Pancreas (tissue), 10 donors: ENCODE measurements around the gene VAT1. TPM values are rescaled to one million over a fixed set of nuclear protein-coding genes. Genes with fewer than 3 reads are reported as not detected.
"Not testable (repeated sequence)": the region's sequence is repeated elsewhere in the genome, so short reads cannot be mapped to it uniquely, and the experiment has no call there.

Experiments
- ATAC-seq, 4 donors: fragments of 200-7000 bp; cut with Tn5 transposase; one replicate each; pipeline versions ENCODE4 v1.8.0 to v1.9.1; 2020; ENCODE audit warnings: mild to moderate bottlenecking in 4 of 4, moderate library complexity in 4 of 4
- DNase-seq, 6 donors: peaks; one replicate each; pipeline ENCODE4 v3.0.0-alpha.2; 2020
- FAIRE-seq: peaks from 2 replicates; lab custom pipeline; 2012; peaks lifted over from hg19 to GRCh38; lab: Jason Lieb, UNC
- H3K27ac ChIP-seq, 4 donors: fragments of 200-600 bp; sonication (generic); 1 replicate in 3 of 4; 2 replicates in 1 of 4; pipeline versions ENCODE4 v1.5.0 to v1.8.0; 2020
- H3K27me3 ChIP-seq, 4 donors: fragments of 200-600 bp; one replicate each; pipeline ENCODE4 v1.8.0; 2021
- H3K36me3 ChIP-seq, 3 donors: fragments of 200-600 bp; sonication (generic) in 1 of 3; one replicate each; pipeline versions ENCODE4 v1.5.0 to v1.8.0; 2020 to 2021
- H3K4me1 ChIP-seq, 3 donors: fragments of 200-600 bp; one replicate each; pipeline ENCODE4 v1.8.0; 2021
- H3K4me3 ChIP-seq, 4 donors: fragments of 200-600 bp; sonication (generic) in 2 of 4; one replicate each; pipeline versions ENCODE4 v1.5.0 to v1.8.0; 2020 to 2021
- H3K9me3 ChIP-seq, 4 donors: fragments of 200-600 bp; one replicate each; pipeline ENCODE4 v1.8.0; 2021
- WGBS, 2 donors: extraction: QIAGEN DNeasy Blood & Tissue Kit; methylation state at CpG; one replicate each; pipeline ENCODE4 v1.1.7; 2013; 5-methylcytosine and 5-hydroxymethylcytosine counted together
- intact Hi-C, 3 donors: fragments of 100-400 bp; cut with DNase I; formaldehyde crosslinking; loops; one replicate each; pipeline versions ENCODE4 v1.11.1 to v1.14.2; 2022
- polyA plus RNA-seq, 2 donors: library from polyadenylated mRNA; stranded (reverse); fragments of 200-250 nt; gene quantifications; one replicate each; pipeline ENCODE4 v1.2.3, GENCODE V29; 2013
- total RNA-seq, 6 donors: library from RNA; stranded (reverse); fragmentation: NEBNext Ultra II Directional in 4 of 6; extraction: Animal tissue kit (Norgen Biotek cat#: 25700) in 4 of 6; gene quantifications; one replicate each; pipeline versions ENCODE4 v1.2.1 to v1.2.4, GENCODE V29; 2021 to 2023
- TF ChIP-seq, protein P1 (sequence below), 4 donors: fragments of 200-600 bp; sonication (generic) in 3 of 4; IDR thresholded peaks; one replicate each; pipeline versions ENCODE4 v1.5.0 to v1.8.0; 2021; ENCODE audit warnings: antibody characterized with exemption in 4 of 4
- donor health status: healthy with polysubstance abuse.
- donor health status: DM: no; HTN: no; CAD: no; lungs with moderate emphysema.
- donor health status: DM: no; HTN: no; CAD: no.
- donor health status: control.
- donor health status: control.
- donor health status: Bipolar disorder and iron deficiency.
- donor health status: DM: yes; HTN: yes; CAD: no.
- donor health status: DM: no; HTN: no; CAD: no.
- donor health status: DM: no; HTN: no; CAD: no.
- donor health status: DM: yes; HTN: yes; CAD: no.

VAT1 gene
- total and polyA plus RNA-seq, 8 donors, result 47.9 to 132 (median 77.1) TPM

- TF ChIP-seq, protein P1, sequence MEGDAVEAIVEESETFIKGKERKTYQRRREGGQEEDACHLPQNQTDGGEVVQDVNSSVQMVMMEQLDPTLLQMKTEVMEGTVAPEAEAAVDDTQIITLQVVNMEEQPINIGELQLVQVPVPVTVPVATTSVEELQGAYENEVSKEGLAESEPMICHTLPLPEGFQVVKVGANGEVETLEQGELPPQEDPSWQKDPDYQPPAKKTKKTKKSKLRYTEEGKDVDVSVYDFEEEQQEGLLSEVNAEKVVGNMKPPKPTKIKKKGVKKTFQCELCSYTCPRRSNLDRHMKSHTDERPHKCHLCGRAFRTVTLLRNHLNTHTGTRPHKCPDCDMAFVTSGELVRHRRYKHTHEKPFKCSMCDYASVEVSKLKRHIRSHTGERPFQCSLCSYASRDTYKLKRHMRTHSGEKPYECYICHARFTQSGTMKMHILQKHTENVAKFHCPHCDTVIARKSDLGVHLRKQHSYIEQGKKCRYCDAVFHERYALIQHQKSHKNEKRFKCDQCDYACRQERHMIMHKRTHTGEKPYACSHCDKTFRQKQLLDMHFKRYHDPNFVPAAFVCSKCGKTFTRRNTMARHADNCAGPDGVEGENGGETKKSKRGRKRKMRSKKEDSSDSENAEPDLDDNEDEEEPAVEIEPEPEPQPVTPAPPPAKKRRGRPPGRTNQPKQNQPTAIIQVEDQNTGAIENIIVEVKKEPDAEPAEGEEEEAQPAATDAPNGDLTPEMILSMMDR (IDR thresholded peaks at IDR 0.05), result peak in 1 of 4 donors; percentile 15
- FAIRE-seq, result no peak
- 0 to 1% methylated on average over 61 to 67 of the region's 67 CpGs for WGBS, 2 donors
- H3K27ac ChIP-seq, result peak overlapping the region; percentile 68 to 85 (median 76)
- H3K9me3 ChIP-seq, result no peaks in the 10 kb centered on the region
- H3K27me3 ChIP-seq, result no peaks in the 10 kb centered on the region
- peak; percentile 34 to 83 (median 64) for DNase-seq
- no peaks in the 10 kb centered on the region for H3K36me3 ChIP-seq
- peak overlapping the region; percentile 68 to 90 (median 86) for H3K4me3 ChIP-seq
- ATAC-seq, result peak; percentile 73 to 85 (median 78)
- intact Hi-C loops, result no loop called here
- H3K4me1 ChIP-seq, result peaks cover 0 to 20% (median 16%) of the 10 kb centered on the region in 3 donors
These were observed 41.3 kb downstream of the VAT1 start for GRCh38 chr17:42980766-42981397.

- ATAC-seq (peak; percentile 94 to 96 (median 94)), FAIRE-seq (no peak), DNase-seq (peak; percentile 90 to 97 (median 94))
- TF ChIP-seq, protein P1 (IDR thresholded peaks at IDR 0.05), result no peak
- Histone ChIP-seq H3K27me3 (no peaks in the 10 kb centered on the region), H3K9me3 (no peaks in the 10 kb centered on the region), H3K4me3 (peak within 1 kb of the TSS; percentile 68 to 90 (median 86)), H3K27ac (peak within 1 kb of the TSS; percentile 68 to 85 (median 76)), H3K4me1 (peaks cover 0 to 20% (median 16%) of the 10 kb centered on the region in 3 donors), H3K36me3 (no peaks in the 10 kb centered on the region)
- intact Hi-C loops, result no loop called here
- 0% methylated on average over 34 to 39 of the region's 39 CpGs for WGBS, 2 donors
These were observed 41.9 kb downstream of the VAT1 start, which contains the start of gene RUNDC1 for GRCh38 chr17:42980274-42980765. Gene RUNDC1 (plus strand): TSS chr17:42980565. CDS start chr17:42980577, 12 bp downstream.

- intact Hi-C loops, result no loop called here
- 36 to 37% methylated on average over 21 of the region's 21 CpGs for WGBS, 2 donors
- ATAC-seq (peak; percentile 21 to 39 (median 28)), DNase-seq (peak in 3 of 6 donors; percentile 32 to 41 (median 38)), FAIRE-seq (no peak)
- H3K27me3 ChIP-seq, result no peaks in the 10 kb centered on the region
- H3K9me3 ChIP-seq, result no peaks in the 10 kb centered on the region
- peaks cover 0 to 17% (median 16%) of the 10 kb centered on the region in 3 donors for H3K4me1 ChIP-seq
- peak within 1 kb of the TSS; percentile 68 to 90 (median 86) for H3K4me3 ChIP-seq
- no peaks in the 10 kb centered on the region for H3K36me3 ChIP-seq
- TF ChIP-seq, protein P1 (IDR thresholded peaks at IDR 0.05), result no peak
- peak within 1 kb of the TSS; percentile 68 to 85 (median 76) for H3K27ac ChIP-seq
These were observed 42.5 kb downstream of the VAT1 start, which contains the start of gene PTGES3L for GRCh38 chr17:42979511-42980273. Gene PTGES3L (minus strand): TSS chr17:42980080. CDS start chr17:42980053, 27 bp downstream.

GRCh38 chr17:42975701-42976100 is 46.5 kb downstream of the VAT1 start:
- H3K27ac ChIP-seq, H3K4me1 ChIP-seq, H3K9me3 ChIP-seq, H3K4me3 ChIP-seq, H3K36me3 ChIP-seq, DNase-seq, intact Hi-C loops, ATAC-seq, H3K27me3 ChIP-seq, FAIRE-seq: not testable (repeated sequence)
- 83 to 89% methylated on average over 16 of the region's 16 CpGs for WGBS, 2 donors

- 44 to 50% methylated on average over 2 of the region's 2 CpGs for WGBS, 2 donors
- ATAC-seq (no peak), FAIRE-seq (no peak)
These were observed 46.9 kb downstream of the VAT1 start for GRCh38 chr17:42975265-42975664.

GRCh38 chr17:42973323-42973722 is 48.9 kb downstream of the VAT1 start:
- H3K27ac ChIP-seq, ATAC-seq, H3K4me1 ChIP-seq, FAIRE-seq, H3K27me3 ChIP-seq, H3K4me3 ChIP-seq, H3K36me3 ChIP-seq, DNase-seq, H3K9me3 ChIP-seq, intact Hi-C loops: not testable (repeated sequence)
- 71 to 77% methylated on average over 5 to 13 of the region's 18 CpGs for WGBS, 2 donors

More at GRCh38 chr17:42975265-42975664, 46.9 kb downstream of the VAT1 start:
- H3K4me3 ChIP-seq, result no peak overlapping the region
- H3K4me1 ChIP-seq, result peaks cover 0 to 7% (median 0%) of the 10 kb centered on the region in 3 donors
- TF ChIP-seq, protein P1 (IDR thresholded peaks at IDR 0.05), result no peak
- no peaks in the 10 kb centered on the region for H3K36me3 ChIP-seq
- intact Hi-C loops, result no loop called here
- no peaks in the 10 kb centered on the region for H3K27me3 ChIP-seq
- H3K27ac ChIP-seq, result no peak overlapping the region
- no peak for DNase-seq
- H3K9me3 ChIP-seq, result no peaks in the 10 kb centered on the region
